Upper lobe of right lung (tissue), 1 donor: ENCODE measurements around the gene POMP. TPM values are rescaled to one million over a fixed set of nuclear protein-coding genes. Genes with fewer than 3 reads are reported as not detected.
"Not testable (repeated sequence)": the region's sequence is repeated elsewhere in the genome, so short reads cannot be mapped to it uniquely, and the experiment has no call there.

Experiments
- ATAC-seq: fragments of 200-7000 bp; cut with Tn5 transposase; one replicate; pipeline ENCODE4 v1.9.1; 2020; ENCODE audit warnings: mild to moderate bottlenecking, moderate library complexity
- DNase-seq: peaks from one replicate; pipeline ENCODE4 v3.0.0-alpha.2; 2020
- H3K27ac ChIP-seq: fragments of 200-600 bp; one replicate; pipeline ENCODE4 v1.8.0; 2022
- H3K27me3 ChIP-seq: fragments of 200-600 bp; one replicate; pipeline ENCODE4 v1.8.0; 2022; ENCODE audit warnings: mild to moderate bottlenecking
- H3K36me3 ChIP-seq: fragments of 200-600 bp; one replicate; pipeline ENCODE4 v1.8.0; 2022
- H3K4me1 ChIP-seq: fragments of 200-600 bp; one replicate; pipeline ENCODE4 v1.8.0; 2022
- H3K4me3 ChIP-seq: fragments of 200-600 bp; one replicate; pipeline ENCODE4 v1.8.0; 2022; ENCODE audit warnings: mild to moderate bottlenecking
- H3K9me3 ChIP-seq: fragments of 200-600 bp; one replicate; pipeline ENCODE4 v1.8.0; 2022
- intact Hi-C: fragments of 100-400 bp; cut with DNase I; formaldehyde crosslinking; loops from one replicate; pipeline ENCODE4 v1.11.0; 2022
- total RNA-seq: library from RNA; stranded (reverse); fragmentation: NEBNext Ultra II Directional; extraction: Animal tissue kit (Norgen Biotek cat#: 25700); gene quantifications from one replicate; pipeline ENCODE4 v1.2.1, GENCODE V29; 2021
- TF ChIP-seq, protein P1 (sequence below): fragments of 200-600 bp; IDR thresholded peaks from one replicate; pipeline ENCODE4 v1.8.0; 2022; ENCODE audit warnings: antibody characterized with exemption
- donor health status: DM: no; HTN: yes; CAD: no; lungs with severe emphysema.

POMP gene
- total RNA-seq, 1 donor from 2014 or later = 56.5 TPM

DNA sequence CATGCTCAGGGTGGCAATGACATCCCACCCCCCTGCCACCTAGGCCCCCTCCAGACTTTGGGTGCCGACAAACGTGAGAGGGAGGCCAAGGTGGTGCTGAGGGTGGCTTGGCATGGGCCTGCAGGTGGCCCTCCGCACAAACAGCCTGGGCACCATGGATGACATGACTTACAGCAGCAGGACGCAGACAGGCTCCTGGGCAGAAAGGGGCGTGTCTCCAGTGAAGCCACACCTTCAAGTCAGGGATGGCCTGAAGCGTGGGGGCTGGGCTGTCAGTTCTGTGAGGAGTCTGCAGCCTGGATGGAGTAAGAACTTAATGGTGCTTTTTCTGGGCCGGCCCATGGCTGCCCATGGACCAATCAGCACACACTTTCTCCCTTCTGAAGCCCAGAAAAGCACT, 25.3 kb downstream of the POMP start:
- intact Hi-C loops = no loop called here
- H3K27me3 ChIP-seq = no peaks in the 10 kb centered on the region
- H3K9me3 ChIP-seq = no peaks in the 10 kb centered on the region
- no peak overlapping the region for H3K4me3 ChIP-seq
- no peak overlapping the region for H3K27ac ChIP-seq
- TF ChIP-seq, protein P1, sequence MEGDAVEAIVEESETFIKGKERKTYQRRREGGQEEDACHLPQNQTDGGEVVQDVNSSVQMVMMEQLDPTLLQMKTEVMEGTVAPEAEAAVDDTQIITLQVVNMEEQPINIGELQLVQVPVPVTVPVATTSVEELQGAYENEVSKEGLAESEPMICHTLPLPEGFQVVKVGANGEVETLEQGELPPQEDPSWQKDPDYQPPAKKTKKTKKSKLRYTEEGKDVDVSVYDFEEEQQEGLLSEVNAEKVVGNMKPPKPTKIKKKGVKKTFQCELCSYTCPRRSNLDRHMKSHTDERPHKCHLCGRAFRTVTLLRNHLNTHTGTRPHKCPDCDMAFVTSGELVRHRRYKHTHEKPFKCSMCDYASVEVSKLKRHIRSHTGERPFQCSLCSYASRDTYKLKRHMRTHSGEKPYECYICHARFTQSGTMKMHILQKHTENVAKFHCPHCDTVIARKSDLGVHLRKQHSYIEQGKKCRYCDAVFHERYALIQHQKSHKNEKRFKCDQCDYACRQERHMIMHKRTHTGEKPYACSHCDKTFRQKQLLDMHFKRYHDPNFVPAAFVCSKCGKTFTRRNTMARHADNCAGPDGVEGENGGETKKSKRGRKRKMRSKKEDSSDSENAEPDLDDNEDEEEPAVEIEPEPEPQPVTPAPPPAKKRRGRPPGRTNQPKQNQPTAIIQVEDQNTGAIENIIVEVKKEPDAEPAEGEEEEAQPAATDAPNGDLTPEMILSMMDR = no peak
- peaks cover 11% of the 10 kb centered on the region for H3K36me3 ChIP-seq
- H3K4me1 ChIP-seq = no peaks in the 10 kb centered on the region
- peak; percentile 59 for DNase-seq
- peak; percentile 46 for ATAC-seq

DNA sequence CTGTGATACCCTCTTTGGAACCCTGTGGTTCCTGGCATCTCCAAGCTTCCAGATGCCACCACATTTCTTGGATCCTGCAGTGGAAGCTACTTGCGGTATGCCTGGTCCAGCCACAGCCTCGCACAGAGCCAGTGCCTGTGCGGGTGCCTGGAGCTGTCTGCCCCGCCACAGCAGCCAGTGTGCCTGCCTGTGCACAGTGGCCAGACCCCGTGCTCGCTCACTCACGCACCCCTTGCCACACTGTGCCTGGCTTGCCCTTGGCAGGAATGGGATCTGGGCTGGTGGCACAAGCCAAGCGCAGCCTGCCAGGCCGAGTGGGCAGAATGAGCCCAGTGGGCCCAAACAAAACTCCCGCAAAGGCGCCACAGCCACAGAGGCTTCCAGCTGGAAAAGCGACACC, 26.2 kb downstream of the POMP start:
- Histone ChIP-seq H3K27me3 (no peaks in the 10 kb centered on the region), H3K36me3 (peaks cover 2% of the 10 kb centered on the region), H3K4me1 (no peaks in the 10 kb centered on the region), H3K9me3 (no peaks in the 10 kb centered on the region), H3K27ac (no peak overlapping the region), H3K4me3 (no peak overlapping the region)
- TF ChIP-seq, protein P1 = no peak
- intact Hi-C loops = no loop called here
- ATAC-seq (peak; percentile 29), DNase-seq (peak; percentile 42)

DNA sequence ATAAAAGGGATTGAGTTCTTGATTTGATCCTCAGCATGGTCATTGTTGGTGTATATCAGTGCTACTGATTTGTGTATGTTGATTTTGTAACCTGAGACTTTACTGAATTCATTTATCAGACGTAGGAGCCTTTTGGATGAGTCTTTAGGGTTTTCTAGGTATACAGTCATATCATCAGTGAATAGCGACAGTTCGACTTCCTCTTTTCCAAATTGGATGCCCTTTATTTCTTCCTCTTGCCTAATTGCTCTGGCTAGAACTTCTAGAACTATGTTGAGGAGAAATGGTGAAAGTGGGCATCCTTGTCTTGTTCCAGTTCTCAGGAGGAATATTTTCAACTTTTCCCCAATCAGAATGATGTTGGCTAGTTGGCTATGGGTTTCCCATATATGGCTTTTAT, 27.0 kb downstream of the POMP start:
- no peak for DNase-seq
- intact Hi-C loops = no loop called here
- Histone ChIP-seq H3K36me3 (no peaks in the 10 kb centered on the region), H3K4me3 (no peak overlapping the region), H3K4me1 (no peaks in the 10 kb centered on the region), H3K27me3 (no peaks in the 10 kb centered on the region), H3K9me3 (no peaks in the 10 kb centered on the region), H3K27ac (no peak overlapping the region)
- TF ChIP-seq, protein P1 = no peak
- ATAC-seq = no peak

DNA sequence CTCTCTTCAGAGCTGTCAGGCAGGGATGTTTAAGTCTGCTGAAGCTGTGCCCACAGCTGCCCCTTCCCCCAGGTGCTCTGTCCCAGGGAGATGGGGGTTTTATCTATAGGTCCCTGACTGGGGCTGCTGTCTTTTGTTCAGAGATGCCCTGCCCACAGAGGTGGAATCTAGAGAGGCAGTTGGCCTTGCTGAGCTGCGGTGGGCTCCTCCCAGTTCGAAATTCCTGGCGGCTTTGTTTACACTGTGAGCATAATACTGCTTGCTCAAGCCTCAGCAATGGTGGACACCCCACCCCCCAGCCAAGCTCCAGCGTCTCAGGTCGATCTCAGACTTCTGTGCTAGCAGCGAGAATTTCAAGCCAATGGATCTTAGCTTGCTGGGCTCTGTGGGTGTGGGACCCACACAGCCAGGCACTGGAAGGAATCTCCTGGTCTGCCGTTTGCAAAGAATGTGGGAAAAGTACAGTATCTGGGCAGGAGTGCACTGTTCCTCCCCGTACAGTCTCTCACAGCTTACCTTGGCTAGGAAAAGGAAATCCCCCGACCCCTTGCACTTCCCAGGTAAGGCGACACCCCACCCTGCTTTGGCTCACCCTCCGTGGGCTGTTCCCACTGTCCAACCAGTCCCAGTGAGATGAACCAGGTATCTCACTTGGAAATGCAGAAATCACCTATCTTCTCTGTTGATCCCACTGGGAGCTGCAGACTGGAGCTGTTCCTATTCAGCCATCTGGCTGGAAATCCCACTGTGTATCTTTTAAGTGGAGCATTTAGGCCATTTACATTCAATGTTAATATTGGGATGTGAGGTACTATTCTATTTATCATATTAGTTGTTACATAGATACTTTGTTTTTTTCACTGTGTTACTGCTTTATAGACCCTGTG, 34.9 kb downstream of the POMP start:
- H3K36me3 ChIP-seq, H3K9me3 ChIP-seq, H3K27ac ChIP-seq, H3K27me3 ChIP-seq, DNase-seq, H3K4me3 ChIP-seq, intact Hi-C loops, H3K4me1 ChIP-seq: not testable (repeated sequence)
- ATAC-seq = peak; percentile 62

DNA sequence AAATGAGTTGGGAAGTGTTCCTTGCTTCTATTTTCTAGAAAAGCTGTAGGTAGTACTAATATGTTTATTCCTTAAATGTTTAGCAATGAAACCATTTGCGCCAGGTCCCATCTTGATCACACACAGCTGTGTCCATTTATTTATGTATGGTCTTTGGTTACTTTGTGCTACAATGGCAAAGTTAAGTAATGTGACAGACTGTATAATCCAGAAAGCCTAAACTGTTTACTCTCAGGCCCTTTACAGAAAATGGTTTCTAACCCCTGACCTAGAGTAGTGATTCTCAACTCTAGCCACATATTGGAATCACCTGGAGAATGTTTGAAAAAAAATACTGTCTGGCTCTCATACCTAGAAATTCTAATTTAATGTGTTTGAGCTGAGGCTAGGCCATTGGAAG, 38.5 kb downstream of the POMP start:
- H3K27ac ChIP-seq = no peak overlapping the region
- no peak overlapping the region for H3K4me3 ChIP-seq
- H3K9me3 ChIP-seq = no peaks in the 10 kb centered on the region
- DNase-seq = no peak
- TF ChIP-seq, protein P1 = no peak
- ATAC-seq = no peak
- H3K36me3 ChIP-seq = peaks cover 28% of the 10 kb centered on the region
- no peaks in the 10 kb centered on the region for H3K4me1 ChIP-seq
- H3K27me3 ChIP-seq = no peaks in the 10 kb centered on the region
- intact Hi-C loops = no loop called here

DNA sequence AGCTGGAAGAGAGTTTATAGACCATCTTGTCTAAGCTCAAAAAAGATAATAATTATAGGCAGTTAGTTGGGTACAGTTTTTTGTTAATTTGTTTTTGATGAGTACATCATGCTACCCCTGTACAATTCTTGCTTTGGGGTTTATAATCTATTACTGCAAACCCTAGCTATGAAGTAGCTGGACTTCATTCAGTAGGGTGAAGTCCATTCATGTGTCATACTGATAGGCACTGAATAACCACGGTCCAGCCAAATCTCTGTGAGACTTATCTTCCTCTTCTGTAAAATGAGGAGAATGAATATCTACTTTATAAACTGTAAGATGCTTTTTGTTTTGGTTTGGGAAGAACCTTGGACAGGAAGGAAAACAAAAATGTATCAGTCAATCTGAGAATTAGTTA, 40.3 kb downstream of the POMP start:
- no peak overlapping the region for H3K27ac ChIP-seq
- no peaks in the 10 kb centered on the region for H3K4me1 ChIP-seq
- intact Hi-C loops = no loop called here
- peaks cover 39% of the 10 kb centered on the region for H3K36me3 ChIP-seq
- no peak for ATAC-seq
- H3K27me3 ChIP-seq = no peaks in the 10 kb centered on the region
- no peak overlapping the region for H3K4me3 ChIP-seq
- no peaks in the 10 kb centered on the region for H3K9me3 ChIP-seq
- no peak for DNase-seq
- TF ChIP-seq, protein P1 = no peak
